Fibroblast of lung (primary cell): ENCODE data around the gene PHF1.
A peak's percentile ranks its signal among the peaks of the same experiment; 100 is the strongest.

Source experiments
- CTCF ChIP-seq, 2 donors: IDR thresholded peaks in 1 of 2; conservative IDR thresholded peaks in 1 of 2; 1 replicate in 1 of 2; 2 replicates in 1 of 2; pipeline ENCODE4 v1.5.1; 2011 to 2012; ENCODE audit warnings: low read length in 2 of 2, control low read depth in 1 of 2, inconsistent platforms in 1 of 2, low read depth in 1 of 2, mild to moderate bottlenecking in 1 of 2
- EZH2 ChIP-seq: IDR thresholded peaks from 2 replicates; pipeline ENCODE4 v1.5.1; 2012; ENCODE audit warnings: low read length, control low read depth, mild to moderate bottlenecking; ENCODE audit errors: missing control alignments

GRCh38 chr6:33425668-33426577 lies 15.1 kb downstream of the PHF1 start:
- peak; percentile 46 to 63 for TF ChIP-seq CTCF (conservative IDR thresholded peaks at IDR 0.05 in 1 of 2, IDR thresholded peaks at IDR 0.05 in 1 of 2; ENCODE audit: low read depth in 1 of 2, low read length in 2 of 2)
- TF ChIP-seq EZH2 = no peak
